ENCODE measurements around the gene TTC7B. TPM values are rescaled to one million over a fixed set of nuclear protein-coding genes. Genes with fewer than 3 reads are reported as not detected.

Gene TTC7B
- total RNA-seq, 1 experiment from 2014 or later, result 9.6 TPM

DNA sequence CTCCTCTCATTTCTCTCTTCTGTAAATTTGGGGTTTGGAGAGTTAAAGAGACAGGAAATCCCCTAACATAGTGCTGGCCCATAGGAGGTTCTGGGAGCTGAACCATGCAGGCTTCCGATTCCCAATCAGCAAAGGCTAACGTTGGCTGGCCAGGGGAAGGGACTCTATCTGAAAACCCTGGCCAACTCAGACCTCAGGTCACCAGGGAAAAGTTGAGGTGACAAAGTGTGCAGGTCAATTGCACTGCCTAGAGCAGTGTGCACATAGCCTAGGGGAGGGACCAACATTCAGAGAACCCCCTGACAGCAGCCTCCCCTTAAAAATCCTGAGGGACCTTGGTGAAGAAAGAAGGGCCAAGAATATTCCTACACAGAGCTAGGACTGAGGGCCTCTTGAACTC lies 38.9 kb downstream of the TTC7B start:
- Mint-ChIP-seq H3K27me3 (ENCODE audit: unreplicated experiment) (no peaks in the 10 kb centered on the region), H3K9me3 (ENCODE audit: low read depth, unreplicated experiment) (no peaks in the 10 kb centered on the region), H3K4me3 (ENCODE audit: low read depth, unreplicated experiment) (no peak overlapping the region), H3K4me1 (ENCODE audit: low read depth, unreplicated experiment) (no peaks in the 10 kb centered on the region), H3K27ac (ENCODE audit: unreplicated experiment) (no peak overlapping the region), H3K36me3 (ENCODE audit: insufficient read depth, unreplicated experiment) (no peaks in the 10 kb centered on the region)
- intact Hi-C loops (cut with micrococcal nuclease; ENCODE audit: unreplicated experiment), result no loop called here
- BruUV-seq (replicated peaks), result no TSS peak
- DNase-seq, result no peak
- TF ChIP-seq, protein P1, sequence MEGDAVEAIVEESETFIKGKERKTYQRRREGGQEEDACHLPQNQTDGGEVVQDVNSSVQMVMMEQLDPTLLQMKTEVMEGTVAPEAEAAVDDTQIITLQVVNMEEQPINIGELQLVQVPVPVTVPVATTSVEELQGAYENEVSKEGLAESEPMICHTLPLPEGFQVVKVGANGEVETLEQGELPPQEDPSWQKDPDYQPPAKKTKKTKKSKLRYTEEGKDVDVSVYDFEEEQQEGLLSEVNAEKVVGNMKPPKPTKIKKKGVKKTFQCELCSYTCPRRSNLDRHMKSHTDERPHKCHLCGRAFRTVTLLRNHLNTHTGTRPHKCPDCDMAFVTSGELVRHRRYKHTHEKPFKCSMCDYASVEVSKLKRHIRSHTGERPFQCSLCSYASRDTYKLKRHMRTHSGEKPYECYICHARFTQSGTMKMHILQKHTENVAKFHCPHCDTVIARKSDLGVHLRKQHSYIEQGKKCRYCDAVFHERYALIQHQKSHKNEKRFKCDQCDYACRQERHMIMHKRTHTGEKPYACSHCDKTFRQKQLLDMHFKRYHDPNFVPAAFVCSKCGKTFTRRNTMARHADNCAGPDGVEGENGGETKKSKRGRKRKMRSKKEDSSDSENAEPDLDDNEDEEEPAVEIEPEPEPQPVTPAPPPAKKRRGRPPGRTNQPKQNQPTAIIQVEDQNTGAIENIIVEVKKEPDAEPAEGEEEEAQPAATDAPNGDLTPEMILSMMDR (IDR thresholded peaks at IDR 0.05; ENCODE audit: unreplicated experiment), result no peak
- CTCF ChIA-PET, result no interaction called here

DNA sequence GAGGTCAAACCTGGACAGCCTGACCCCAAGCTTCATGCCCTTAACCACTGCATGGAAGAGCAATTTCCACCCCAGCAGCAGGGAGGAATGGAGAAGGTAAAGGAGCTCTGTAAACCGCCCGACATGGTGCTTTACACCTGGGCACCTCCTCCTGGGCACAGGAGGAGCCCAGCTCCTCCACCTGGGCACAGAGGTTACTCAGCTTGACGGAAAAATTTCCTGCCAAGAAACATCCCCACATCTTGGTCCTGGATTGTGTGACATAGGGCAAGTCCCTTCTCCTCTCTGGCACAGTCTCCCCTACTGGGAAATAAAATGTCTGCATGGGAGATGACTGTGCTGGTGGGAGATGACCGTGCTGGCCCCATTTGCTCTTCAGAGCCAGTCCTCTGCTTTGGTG lies 40.8 kb downstream of the TTC7B start:
- DNase-seq, result no peak
- no peaks in the 10 kb centered on the region for H3K9me3 Mint-ChIP-seq (ENCODE audit: low read depth, unreplicated experiment)
- TF ChIP-seq, protein P1 (IDR thresholded peaks at IDR 0.05; ENCODE audit: unreplicated experiment), result no peak
- BruUV-seq (replicated peaks), result no TSS peak
- no peaks in the 10 kb centered on the region for H3K27me3 Mint-ChIP-seq (ENCODE audit: unreplicated experiment)
- H3K27ac Mint-ChIP-seq (ENCODE audit: unreplicated experiment), result no peak overlapping the region
- H3K4me1 Mint-ChIP-seq (ENCODE audit: low read depth, unreplicated experiment), result no peaks in the 10 kb centered on the region
- CTCF ChIA-PET, result interaction anchor here (0.5 kb wide), 1 partner anchor 26 kb away, joined by 5 read pairs; no protein-coding TSS in a partner anchor
- H3K4me3 Mint-ChIP-seq (ENCODE audit: low read depth, unreplicated experiment), result no peak overlapping the region
- H3K36me3 Mint-ChIP-seq (ENCODE audit: insufficient read depth, unreplicated experiment), result no peaks in the 10 kb centered on the region
- intact Hi-C loops (cut with micrococcal nuclease; ENCODE audit: unreplicated experiment), result no loop called here

DNA sequence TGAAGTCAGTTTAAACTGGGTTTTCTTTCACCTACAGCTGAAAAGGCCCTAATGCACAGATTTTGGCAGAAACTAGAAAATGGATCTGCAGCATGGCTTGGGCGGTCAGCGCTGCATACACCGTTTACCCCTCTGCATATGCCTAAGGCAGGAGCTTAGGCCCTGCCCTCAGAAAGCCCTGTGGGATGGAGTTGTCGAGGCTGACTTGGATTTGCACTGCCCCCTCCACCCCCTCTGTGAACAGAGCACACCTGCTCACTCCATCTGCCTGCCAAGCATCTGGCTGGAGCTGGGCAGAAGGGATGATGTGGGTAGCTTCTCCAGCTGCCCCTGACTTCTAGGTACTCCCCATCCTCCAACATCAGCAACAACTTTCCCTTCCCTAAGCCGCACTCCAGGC lies 41.9 kb downstream of the TTC7B start:
- Mint-ChIP-seq H3K36me3 (ENCODE audit: insufficient read depth, unreplicated experiment) (no peaks in the 10 kb centered on the region), H3K27me3 (ENCODE audit: unreplicated experiment) (no peaks in the 10 kb centered on the region), H3K9me3 (ENCODE audit: low read depth, unreplicated experiment) (no peaks in the 10 kb centered on the region), H3K4me1 (ENCODE audit: low read depth, unreplicated experiment) (no peaks in the 10 kb centered on the region), H3K27ac (ENCODE audit: unreplicated experiment) (no peak overlapping the region), H3K4me3 (ENCODE audit: low read depth, unreplicated experiment) (no peak overlapping the region)
- intact Hi-C loops (cut with micrococcal nuclease; ENCODE audit: unreplicated experiment), result no loop called here
- TF ChIP-seq, protein P1 (IDR thresholded peaks at IDR 0.05; ENCODE audit: unreplicated experiment), result no peak
- no peak for DNase-seq
- no TSS peak for BruUV-seq (replicated peaks)
- CTCF ChIA-PET, result no interaction called here

DNA sequence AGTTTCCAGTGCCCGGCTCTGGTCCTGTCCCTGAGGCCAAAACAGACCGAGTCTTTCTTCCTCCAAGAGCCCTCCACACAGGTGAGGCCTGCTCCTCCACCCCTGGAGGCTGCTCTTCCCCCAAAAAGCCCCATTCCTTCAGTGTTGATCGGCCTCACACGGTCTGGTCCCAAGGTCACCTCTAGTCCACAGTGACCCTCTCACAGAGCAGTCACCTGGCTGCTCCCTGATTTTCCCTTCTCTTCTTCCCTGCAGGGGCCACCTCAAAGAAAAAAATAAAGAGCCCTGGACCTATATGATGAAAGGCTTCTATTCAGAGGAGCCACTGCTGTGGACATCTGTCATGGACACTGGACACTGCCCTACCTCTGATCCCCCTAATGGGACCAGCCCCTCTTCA lies 42.5 kb downstream of the TTC7B start:
- H3K27ac Mint-ChIP-seq (ENCODE audit: unreplicated experiment), result no peak overlapping the region
- H3K4me3 Mint-ChIP-seq (ENCODE audit: low read depth, unreplicated experiment), result no peak overlapping the region
- BruUV-seq (replicated peaks), result no TSS peak
- H3K4me1 Mint-ChIP-seq (ENCODE audit: low read depth, unreplicated experiment), result no peaks in the 10 kb centered on the region
- intact Hi-C loops (cut with micrococcal nuclease; ENCODE audit: unreplicated experiment), result no loop called here
- TF ChIP-seq, protein P1 (IDR thresholded peaks at IDR 0.05; ENCODE audit: unreplicated experiment), result no peak
- CTCF ChIA-PET, result no interaction called here
- H3K36me3 Mint-ChIP-seq (ENCODE audit: insufficient read depth, unreplicated experiment), result no peaks in the 10 kb centered on the region
- H3K27me3 Mint-ChIP-seq (ENCODE audit: unreplicated experiment), result no peaks in the 10 kb centered on the region
- no peak for DNase-seq
- no peaks in the 10 kb centered on the region for H3K9me3 Mint-ChIP-seq (ENCODE audit: low read depth, unreplicated experiment)

DNA sequence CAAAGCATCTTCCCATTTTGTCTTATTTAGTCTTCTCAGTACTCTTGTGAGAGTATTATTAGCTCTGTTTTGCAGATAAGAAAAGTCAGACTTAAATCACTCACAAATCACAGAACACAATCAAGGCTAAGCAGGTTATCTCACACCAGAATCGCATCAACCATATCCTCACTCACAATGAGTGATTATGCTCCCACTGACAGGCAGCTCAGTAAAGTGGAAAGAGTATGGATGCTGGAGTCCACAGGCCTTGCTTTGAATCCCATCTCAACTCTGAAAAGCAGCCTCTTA lies 43.1 kb downstream of the TTC7B start:
- BruUV-seq (replicated peaks), result no TSS peak
- Mint-ChIP-seq H3K4me3 (ENCODE audit: low read depth, unreplicated experiment) (no peak overlapping the region), H3K27ac (ENCODE audit: unreplicated experiment) (no peak overlapping the region), H3K4me1 (ENCODE audit: low read depth, unreplicated experiment) (no peaks in the 10 kb centered on the region), H3K36me3 (ENCODE audit: insufficient read depth, unreplicated experiment) (no peaks in the 10 kb centered on the region), H3K9me3 (ENCODE audit: low read depth, unreplicated experiment) (peaks cover 3% of the 10 kb centered on the region), H3K27me3 (ENCODE audit: unreplicated experiment) (no peaks in the 10 kb centered on the region)
- intact Hi-C loops (cut with micrococcal nuclease; ENCODE audit: unreplicated experiment), result no loop called here
- CTCF ChIA-PET, result no interaction called here
- no peak for DNase-seq
- TF ChIP-seq, protein P1 (IDR thresholded peaks at IDR 0.05; ENCODE audit: unreplicated experiment), result no peak

All from Calu3 (cell line).